Activated T-cell treated with anti-CD3 and anti-CD28 coated beads for 24 hours (primary cell): Measurements from ENCODE around the gene CBS.
"Not testable (repeated sequence)": the region's sequence is repeated elsewhere in the genome, so short reads cannot be mapped to it uniquely, and the experiment has no call there.

Experiments used
- DNase-seq: peaks from one replicate; pipeline ENCODE4 v3.0.0-alpha.2; 2020; ENCODE audit warnings: low read depth

The CBS gene

DNA sequence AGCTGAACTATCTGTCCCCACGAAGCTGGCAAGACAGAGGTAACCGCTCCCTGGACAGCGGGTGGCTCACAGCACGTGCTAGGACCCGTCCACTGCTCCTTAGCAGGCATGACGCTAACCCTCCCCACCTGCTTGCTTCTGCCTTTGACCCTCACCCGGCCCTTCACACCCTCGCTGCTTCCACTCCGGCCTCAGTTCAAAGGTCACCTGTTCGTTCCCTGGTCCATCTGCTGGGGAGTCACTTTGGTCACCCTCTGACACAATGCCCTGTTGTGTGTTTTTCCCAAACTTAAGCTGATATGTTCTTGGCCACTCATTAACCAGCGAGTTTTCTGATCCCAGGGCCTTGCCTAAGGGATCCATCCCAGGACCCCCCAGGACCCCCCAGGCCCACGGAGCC lies 7.6 kb downstream of the CBS start:
- DNase-seq: not testable (repeated sequence)

DNA sequence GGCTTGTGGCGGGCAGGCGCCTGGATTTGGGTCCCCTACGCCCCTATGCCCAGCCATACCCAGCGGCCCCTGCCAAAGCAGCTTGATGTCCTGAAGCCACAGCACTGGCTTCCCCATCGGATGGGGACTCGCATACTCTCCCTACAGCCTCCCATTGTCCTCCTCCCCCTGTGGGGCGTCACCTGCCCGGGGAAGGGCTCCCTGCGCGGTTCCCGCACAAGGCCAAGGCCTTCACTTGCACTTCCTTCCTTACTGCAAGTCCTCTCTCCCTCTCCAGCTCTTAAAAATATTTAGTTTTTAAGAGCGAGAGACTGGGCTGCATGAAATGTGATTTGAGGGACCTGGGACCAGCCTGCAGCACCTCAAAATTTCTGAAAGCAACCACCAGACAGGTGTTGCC lies 8.9 kb downstream of the CBS start:
- not testable (repeated sequence) for DNase-seq

DNA sequence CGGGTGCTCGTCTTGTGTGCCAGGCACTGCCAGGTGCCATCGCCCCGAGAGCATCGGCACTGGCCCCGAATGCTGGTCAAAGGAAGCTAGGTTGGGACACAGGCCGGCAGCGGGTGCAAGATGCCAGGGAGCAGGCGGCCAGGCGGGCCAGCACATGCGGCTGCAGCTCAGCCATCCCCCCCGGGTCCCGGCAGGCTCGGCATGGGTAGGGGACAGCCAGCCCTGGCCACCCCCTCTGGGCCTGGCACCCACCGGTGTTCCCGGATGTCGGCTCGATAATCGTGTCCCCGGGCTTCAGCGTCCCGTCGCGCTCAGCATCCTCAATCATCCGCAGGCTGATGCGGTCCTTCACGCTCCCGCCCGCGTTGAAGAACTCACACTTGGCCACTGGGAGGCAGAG lies 9.6 kb downstream of the CBS start:
- DNase-seq: not testable (repeated sequence)

DNA sequence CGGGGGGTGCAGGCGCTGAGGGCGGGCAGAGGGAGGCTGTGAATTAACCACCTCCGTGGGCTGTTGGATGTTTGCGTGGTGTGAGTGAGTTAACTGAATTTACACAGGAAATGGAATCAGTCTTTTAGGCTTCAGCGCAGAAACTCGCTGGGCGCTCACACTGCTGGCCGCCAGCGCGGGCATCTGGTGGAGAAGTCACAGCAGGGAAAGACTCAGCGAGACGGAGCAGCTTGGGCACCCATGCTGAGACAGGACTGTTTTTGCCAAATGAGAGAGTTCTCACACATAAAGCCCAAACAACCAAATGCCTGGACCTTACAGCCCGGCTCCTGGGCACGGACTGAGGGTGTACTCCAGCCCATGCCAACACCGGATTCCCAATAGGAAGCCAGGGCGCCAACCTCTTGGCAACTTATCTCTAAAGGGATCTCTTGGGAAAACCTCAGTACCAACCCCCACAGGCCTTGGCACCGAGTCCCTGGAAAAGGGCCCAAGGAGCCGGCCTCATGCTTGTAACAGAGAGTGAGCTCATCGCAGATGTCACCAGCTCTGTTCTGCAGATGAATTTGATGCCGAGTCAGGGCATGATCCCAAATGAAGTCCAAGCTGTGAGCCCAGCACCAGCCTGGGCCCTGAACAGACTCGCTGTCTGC lies 11.2 kb downstream of the CBS start:
- not testable (repeated sequence) for DNase-seq

DNA sequence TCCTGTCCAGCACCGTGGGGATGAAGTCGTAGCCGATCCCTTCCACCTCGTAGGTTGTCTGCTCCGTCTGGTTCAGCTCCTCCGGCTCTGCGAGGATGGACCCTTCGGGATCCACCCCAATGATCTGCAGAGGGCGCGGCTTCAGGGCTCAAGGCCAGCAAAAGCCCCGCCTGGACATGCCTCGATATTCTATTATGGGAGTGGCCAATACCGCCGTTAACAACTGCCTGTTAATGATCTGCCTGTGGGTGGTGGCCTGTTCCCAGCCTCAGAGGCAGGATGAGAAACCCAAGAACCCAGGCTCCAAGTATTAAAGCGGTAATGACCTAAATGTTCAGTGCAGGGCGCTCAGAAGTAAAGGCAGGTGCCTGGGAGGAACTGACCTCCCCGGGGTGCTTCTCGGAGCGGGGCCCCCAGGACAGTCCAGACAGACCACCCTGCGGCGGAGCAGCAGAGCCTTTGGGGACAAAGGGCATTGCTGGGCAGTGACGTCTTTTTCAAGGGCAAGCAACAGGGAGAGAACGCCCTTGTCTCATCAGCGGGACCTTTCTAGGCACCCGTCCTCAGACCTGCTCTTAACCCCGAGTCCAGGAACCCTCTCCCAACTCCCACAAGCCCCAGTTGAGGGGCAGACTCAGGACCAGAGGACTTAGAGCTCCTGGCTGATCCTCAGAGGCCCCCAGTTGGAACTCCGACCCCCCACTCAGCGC lies 12.5 kb downstream of the CBS start:
- not testable (repeated sequence) for DNase-seq

DNA sequence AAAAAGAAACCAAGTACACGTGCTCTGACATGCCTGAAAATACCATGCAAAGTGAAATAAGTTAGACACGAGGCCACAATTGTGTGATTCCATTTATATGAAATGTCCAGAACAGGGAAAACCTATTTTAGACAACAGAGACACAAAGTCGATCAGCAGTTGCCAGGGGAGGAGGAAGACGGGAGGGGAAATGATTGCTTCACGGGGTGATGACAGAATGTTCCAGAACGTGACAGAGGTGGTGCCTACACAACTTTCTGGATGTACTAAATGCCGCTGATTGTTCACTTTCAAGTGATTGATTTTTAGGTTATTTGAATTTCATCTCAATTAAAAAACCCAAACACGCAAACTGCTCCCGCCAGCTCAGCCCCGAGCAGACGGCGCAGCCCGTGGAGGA lies 22.5 kb downstream of the CBS start:
- not testable (repeated sequence) for DNase-seq

DNA sequence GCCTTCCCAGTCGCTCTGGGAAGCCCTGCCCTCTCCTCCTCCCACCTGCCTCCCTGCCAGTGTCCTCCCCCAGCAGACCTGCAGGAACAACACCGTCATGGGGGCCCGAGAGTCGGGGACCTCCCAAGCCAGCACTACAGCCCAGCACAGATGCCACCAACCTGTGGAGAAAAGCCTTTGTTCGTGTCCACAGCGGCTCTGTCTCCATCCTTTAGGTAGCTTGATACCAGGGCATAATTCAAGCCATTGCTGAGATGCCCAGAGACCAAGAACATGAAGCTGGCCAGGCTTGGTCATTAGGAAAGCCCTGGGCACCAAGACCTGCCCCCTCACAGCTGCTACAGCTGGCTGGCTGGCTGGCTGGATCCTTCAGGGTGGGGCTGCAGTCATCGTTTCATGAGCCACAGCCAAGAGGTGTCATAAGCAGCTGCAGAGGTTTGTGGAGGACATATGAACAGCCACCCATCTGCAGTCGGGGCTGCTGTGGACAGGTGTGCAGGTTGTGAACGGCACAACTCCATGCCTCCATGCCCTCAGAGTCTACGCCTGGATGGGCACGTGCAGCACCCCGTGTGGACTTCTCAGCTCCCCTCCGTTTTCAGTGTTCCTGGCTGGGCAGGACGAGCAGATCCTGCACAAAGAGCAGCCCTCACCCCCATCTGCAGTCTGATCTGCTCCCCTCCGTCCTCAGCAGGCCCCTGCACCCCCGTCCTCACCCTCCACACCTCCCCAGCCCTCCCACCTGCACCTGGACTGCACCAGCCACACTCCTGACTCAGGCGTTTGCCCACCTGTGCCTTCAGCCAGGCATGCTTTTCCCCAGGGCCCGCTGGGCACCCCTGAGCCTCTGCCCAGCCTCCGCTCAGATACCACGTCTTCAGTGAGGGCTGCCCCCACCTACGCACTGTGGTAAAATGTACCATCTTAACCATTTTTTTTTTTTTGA lies 29.5 kb downstream of the CBS start:
- not testable (repeated sequence) for DNase-seq

DNA sequence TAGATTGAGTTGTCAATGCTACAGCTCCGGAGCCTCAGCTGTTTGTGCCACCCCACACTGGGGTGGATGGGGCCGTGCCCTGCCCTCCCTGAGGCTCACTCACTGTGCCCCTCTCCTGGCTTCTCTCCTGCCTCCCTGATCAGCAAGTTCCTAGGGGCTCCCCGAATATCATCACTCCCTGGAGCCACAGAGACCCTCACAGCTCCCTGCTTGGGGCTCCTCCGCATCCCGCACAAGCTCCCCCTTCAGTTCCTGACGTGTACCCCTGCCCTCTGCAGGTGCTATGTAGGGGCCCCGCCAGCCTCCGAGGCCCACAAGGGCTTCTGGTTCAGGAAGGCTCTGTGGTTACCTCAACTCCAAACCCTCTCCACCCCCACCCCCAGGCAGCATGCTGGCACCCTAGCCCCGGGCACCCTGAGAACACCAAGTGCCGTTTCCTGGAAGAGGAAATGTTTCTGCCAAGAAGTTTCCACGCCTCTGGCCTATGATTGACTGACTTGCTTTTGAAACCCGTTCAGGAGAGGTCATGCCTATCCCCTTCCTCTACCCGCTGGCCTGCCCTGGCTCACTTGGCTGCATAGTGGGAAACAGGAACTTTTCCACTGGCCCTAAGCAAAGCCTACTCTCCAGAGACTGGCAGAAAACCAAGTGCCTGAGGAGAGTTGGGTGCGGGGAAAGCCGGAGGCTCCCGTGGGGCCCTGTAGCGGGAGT lies 30.3 kb downstream of the CBS start:
- DNase-seq: not testable (repeated sequence)

DNA sequence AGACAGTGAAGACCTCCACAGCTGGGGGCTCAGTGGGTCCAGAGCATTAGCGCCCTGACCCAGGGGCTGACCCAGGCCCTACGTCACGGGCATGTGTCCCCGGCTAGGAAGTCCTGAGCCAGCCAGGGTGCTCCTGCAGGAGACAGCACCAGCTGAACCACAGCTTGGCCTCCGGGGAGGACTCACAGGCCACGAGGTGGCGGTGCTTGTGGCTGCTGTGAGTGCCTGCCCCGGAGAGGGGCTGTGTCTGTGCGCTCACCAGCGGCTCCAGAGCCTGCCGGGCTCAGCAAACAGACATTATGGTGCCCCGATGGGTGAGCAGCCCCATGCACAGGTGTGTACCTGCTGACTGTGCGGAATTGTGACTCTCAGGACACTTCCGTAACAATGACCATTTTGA lies 31.1 kb downstream of the CBS start:
- not testable (repeated sequence) for DNase-seq

DNA sequence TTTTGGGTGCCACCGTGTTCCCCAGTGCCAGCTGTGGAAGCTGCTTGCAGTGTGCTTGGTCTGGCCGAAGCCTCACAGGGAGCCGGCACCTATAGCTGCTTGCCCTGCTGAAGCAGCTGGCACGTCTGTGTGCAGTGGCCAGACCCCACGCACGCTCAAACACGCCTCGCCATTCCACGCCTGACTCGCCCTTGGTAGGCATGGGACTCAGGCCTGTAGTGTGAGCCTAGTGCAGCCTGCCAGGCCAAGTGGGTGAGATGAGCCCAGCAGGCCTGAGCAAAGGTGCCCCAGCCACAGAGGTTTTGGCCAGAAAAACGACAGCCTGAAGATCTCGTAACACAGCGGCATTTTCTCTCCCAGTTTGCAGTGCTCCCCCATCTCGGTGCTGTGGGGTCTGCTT lies 32.3 kb downstream of the CBS start:
- DNase-seq: not testable (repeated sequence)

DNA sequence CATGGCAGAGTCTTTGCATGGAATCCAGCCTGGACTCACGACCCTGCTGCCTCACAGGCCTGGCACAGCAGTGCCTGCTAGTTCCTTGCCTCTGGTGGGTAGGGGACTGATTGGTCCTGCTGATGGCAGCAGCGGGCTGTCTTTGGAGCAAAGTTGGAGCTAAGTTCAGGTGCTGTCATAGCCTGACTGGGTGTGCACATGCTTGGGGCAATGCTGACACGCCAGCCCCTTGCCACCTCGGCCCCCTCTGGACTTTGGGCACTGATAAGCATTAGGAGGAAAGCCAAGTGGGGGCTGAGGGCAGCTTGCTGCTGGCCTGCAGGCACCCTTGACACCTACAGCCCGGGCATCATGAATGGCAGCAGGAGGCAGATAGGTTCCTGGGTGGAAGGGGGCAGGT lies 33.5 kb downstream of the CBS start:
- not testable (repeated sequence) for DNase-seq

DNA sequence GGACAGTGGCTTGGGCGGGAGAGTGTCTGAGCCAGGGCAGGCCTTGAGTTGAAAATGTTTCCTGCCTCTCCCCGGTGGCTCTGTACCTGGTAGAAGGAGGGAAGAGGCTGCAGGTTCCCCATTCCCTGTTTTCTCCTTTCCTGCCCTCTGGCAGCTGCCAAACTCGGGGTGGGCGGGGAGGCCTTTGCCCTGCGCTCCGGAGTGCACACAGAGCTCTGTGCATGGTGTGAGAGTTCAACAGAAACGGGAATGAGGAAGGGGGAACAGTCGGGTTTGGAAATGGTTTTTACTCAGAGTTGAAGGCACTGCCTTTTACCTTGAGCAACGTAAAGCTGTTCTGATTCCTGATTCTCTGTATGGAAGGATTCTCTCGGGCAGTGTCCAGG lies 37.0 kb downstream of the CBS start:
- not testable (repeated sequence) for DNase-seq

DNA sequence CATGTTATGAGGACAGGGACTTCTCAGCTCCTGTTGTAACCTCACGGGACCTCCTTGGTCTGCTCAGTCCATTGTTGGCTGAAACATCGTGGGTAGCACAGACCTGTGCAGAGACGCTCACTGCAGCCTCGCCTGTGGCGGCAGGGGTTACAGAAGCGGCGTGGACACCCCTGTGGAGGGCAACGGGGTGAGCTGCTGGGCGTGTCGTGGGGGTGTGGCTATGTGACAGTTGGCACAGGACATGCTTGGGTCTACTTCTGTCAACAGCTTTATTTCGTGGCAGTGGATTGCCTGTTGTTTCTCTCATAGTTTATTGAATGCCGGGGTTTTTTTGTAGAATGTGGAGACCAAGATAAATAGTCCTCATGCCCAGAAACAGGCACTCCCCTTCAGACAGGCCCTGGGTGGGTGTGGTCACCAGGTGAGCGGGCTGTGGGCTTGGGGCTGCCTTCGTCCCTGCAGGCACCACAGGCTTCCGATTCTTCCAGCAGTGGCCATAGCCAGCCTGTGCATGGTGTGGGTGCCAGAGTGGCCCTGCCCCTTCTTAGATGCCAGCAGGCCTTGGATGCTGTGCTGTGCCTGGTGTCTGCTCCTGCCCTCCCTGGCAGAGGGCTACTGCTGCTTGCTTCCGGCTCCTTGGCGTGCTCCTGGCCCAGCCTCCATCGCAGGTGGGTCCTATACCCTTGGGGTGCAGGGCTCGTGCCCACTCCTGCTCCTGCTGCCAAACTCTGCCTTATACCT lies 37.5 kb downstream of the CBS start:
- not testable (repeated sequence) for DNase-seq

DNA sequence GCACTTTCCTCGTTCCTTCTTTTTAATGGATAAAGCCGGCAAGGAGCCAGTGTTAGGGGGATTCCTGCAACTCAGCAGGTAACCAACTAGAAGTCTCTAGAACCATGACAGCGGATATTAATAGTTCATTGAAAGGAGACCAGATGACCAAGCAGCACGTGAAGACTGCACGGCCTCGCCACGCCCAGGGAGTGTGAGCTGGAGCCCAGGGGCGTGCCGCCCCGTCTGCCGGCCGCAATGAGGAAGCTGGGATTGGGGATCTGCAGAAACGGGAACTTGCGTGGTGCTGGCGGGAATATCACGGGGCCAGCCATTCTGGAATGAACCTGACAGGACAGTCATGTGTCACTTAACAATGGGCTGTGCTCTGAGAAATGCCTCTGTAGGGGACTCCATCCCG lies 38.7 kb downstream of the CBS start:
- DNase-seq: not testable (repeated sequence)

DNA sequence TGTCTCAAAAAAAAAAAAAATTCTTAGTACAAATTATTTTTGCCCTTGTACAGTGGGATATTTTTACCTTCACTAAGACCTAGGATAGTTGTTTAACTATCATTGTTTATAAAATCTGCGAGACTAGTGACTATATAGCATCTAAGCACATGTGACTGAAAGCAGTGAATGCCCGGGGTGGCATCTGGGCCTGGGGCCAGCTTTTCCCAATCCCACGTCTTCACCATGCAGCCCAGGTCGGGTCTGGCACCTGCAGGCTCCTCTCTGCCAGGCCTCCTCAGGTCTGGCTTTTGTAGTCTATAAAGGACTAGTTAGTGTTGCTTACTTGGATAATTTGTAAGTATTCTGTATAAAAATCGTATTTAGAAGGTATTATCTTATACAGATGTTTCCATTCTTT lies 40.8 kb downstream of the CBS start:
- DNase-seq: no peak

DNA sequence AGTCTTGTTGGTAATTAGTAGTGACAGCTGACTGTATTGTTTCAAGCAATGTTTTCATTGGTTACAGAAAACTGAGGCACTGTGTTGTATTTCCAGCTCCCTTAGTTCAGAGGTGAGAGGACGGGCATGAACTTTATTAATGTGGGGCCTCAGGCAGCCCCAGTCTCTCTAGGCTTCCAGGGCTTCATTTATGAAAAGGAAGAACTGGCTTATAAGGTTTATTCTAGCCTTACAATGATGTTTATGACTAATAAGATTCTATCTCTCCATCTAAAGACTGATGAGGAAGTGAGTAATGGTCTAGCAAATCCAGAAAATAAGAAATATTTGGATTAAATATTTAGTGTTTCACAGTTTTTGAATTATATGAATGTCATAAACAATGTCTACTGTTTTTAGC lies 41.5 kb downstream of the CBS start:
- DNase-seq: no peak

DNA sequence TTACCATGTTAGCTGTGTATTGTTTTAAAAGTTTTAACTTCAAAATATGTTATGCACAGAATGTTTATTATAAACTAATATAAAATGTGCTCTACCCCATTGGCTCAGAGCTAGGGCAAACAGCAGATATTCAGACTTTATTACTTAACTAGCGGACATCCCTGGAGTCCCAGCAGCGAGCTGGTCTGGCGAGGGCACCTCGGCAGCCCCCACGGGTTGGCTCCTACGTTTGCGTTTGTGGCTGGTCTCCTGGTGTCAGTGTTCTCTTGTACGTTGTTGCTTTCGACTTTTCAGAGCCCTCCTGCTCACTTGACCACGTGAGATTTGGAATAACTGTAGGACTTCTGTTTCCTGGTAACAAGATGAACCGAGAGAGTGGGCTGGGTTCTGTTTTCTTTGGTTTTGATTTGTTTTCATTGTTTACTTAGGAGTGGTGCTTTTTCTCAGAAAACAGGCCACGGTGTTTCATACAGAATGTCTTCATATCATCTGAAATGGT lies 44.5 kb downstream of the CBS start:
- no peak for DNase-seq

DNA sequence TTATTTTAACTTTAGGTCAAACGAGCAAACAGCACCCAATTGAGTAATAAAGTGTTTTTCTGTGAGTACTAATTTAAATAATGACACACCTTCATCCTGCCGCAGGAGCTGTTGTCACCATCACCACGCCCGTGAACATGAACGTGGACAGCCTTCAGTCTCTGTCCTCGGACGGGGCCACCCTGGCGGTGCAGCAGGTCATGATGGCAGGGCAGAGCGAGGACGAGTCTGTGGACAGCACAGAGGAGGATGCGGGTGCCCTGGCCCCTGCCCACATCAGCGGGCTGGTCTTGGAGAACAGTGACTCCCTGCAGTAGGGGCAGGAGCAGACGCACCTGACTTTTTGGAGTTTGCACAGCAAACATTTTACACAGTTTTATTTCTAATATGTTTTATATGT lies 45.9 kb downstream of the CBS start:
- DNase-seq: no peak

DNA sequence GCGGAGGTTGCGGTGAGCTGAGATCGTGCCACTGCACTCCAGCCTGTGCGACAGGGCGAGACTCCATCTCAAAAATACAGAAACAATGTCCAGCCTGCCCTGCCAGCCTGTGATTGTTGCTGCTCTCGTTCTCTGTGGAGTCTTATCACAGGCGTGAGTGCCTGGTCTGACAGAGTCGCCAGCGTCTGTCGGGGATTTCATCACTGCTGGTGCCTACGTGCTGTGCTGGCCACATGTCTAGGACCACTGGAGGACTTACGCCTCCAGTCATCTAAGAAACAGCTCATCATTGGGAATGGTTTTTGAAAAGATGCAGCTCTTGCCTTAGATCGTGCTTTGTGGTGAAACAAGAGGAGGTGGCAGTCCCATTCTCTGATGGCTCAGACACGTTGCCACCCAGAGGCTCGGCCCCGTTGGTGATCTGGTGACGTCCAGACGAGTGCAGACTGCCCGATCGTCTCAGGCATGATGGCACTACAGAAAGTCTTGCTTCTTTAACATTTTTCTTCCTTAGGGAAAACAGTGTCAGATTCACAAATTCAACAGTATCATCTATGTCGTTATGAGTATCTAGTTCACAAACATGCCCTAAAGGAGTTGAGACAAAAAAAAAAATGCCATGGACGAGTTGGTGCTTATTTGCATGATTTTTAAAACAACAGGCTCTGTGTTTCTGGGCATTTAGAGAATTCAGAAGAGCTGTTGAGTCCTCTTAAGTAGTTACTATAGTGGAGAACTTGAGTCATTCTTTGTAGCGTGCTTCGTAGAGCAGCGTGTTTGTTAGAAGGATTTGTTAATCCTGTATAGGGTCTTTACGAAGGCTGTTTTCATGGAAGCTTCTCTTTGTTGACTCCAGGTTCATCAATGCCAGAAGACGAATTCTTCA lies 47.5 kb downstream of the CBS start:
- no peak for DNase-seq

DNA sequence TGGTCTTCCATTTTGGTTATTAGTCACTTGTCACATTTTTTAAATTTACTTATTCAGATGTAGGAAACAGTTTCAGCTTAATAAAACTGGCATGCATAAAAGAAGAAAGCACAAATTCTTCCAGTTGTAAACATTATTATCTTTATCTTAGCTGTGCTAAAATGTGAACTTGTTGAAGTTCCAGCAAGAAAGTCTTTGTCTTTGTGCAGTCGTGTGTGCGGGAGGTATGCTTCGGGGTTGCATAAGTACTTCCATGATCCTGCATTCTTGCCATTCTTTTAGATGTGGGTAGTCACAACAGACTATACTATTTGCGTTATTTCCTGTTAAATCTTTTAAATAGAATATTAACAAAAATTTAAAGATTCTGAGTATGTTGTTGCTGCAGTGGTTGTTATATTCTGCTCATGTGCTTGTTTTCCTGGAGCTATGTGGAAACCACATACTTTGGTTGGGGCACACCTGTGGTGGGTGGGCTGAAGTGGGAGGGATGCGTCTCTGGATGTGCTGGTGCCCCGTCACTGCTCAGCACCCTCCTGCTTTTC lies 49.9 kb downstream of the CBS start:
- DNase-seq: no peak
